Measurements from ENCODE around the gene SLC6A12.

DNA sequence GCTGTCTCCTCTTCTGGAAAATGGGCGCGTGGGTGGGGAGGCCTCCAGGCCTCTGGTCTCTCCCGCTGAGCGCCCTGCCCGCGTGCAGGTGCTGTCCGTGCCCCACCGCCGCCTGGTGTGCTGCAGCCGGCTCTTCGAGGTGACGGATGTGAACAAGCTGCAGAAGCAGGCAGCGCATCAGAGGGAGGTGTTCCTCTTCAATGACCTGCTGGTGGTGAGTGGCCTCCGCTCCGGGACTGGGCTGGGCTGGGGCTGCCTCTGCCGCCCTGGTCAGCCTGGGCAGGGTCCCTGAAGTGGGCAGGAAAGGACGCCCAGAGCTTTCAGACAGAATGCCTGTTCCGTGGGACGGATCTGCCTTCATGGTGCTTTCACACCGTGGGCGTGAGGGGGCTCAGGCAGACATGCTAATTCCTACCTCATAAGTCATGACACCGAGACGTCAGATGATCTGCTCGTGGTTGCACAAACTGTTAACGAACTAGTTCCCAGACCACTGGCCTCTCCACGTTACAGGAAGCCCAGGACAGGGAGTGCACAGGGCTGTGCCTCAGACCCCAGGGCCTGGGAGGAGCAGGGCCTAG lies 50.5 kb downstream of the SLC6A12 start:
- TF ChIP-seq, protein P1, sequence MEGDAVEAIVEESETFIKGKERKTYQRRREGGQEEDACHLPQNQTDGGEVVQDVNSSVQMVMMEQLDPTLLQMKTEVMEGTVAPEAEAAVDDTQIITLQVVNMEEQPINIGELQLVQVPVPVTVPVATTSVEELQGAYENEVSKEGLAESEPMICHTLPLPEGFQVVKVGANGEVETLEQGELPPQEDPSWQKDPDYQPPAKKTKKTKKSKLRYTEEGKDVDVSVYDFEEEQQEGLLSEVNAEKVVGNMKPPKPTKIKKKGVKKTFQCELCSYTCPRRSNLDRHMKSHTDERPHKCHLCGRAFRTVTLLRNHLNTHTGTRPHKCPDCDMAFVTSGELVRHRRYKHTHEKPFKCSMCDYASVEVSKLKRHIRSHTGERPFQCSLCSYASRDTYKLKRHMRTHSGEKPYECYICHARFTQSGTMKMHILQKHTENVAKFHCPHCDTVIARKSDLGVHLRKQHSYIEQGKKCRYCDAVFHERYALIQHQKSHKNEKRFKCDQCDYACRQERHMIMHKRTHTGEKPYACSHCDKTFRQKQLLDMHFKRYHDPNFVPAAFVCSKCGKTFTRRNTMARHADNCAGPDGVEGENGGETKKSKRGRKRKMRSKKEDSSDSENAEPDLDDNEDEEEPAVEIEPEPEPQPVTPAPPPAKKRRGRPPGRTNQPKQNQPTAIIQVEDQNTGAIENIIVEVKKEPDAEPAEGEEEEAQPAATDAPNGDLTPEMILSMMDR (conservative IDR thresholded peaks at IDR 0.05) = no peak
- TF ChIP-seq EZH2 (IDR thresholded peaks at IDR 0.05; ENCODE audit: low read depth) = no peak
